ENCODE data around the gene LCNL1. TPM values are rescaled to one million over a fixed set of nuclear protein-coding genes. Genes with fewer than 3 reads are reported as not detected.

LCNL1 gene
- total RNA-seq, 1 donor from 2014 or later: not detected

DNA sequence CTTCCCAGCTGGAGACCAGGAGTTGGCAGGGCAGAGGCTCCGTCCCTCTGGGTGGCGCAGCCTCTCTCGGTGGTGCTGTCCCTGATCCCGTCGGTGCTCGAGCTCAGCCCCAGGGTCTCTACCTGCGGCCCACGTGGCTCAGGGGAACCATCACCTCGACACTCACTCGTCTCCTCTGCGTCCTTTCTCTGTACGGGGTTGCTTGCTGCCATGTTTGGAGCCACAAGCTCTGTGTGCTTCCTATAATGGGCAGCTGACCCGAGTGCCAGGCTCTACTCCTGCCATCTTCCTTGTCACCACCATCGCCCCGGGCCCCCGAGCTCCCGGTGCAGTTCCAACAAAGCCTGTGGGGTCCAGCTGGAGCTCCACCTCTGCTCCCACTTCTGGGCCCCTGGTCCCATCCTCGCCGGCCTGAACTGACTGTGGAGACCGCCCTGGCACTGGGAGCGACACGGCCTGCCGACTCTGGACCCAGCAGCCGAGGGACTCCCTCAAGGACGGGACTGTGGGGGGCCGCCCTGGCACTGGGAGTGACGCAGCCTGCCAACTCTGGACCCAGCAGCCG lies 43.3 kb upstream of the LCNL1 start:
- Mint-ChIP-seq H3K36me3 (peaks cover 8% of the 10 kb centered on the region), H3K4me1 (ENCODE audit: unreplicated experiment) (no peaks in the 10 kb centered on the region), H3K4me3 (no peak overlapping the region), H3K9me3 (no peaks in the 10 kb centered on the region), H3K27ac (no peak overlapping the region), H3K27me3 (no peaks in the 10 kb centered on the region)
- DNase-seq (ENCODE audit: extremely low spot score, unreplicated experiment): no peak
- TF ChIP-seq, protein P1, sequence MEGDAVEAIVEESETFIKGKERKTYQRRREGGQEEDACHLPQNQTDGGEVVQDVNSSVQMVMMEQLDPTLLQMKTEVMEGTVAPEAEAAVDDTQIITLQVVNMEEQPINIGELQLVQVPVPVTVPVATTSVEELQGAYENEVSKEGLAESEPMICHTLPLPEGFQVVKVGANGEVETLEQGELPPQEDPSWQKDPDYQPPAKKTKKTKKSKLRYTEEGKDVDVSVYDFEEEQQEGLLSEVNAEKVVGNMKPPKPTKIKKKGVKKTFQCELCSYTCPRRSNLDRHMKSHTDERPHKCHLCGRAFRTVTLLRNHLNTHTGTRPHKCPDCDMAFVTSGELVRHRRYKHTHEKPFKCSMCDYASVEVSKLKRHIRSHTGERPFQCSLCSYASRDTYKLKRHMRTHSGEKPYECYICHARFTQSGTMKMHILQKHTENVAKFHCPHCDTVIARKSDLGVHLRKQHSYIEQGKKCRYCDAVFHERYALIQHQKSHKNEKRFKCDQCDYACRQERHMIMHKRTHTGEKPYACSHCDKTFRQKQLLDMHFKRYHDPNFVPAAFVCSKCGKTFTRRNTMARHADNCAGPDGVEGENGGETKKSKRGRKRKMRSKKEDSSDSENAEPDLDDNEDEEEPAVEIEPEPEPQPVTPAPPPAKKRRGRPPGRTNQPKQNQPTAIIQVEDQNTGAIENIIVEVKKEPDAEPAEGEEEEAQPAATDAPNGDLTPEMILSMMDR (conservative IDR thresholded peaks at IDR 0.05): no peak

DNA sequence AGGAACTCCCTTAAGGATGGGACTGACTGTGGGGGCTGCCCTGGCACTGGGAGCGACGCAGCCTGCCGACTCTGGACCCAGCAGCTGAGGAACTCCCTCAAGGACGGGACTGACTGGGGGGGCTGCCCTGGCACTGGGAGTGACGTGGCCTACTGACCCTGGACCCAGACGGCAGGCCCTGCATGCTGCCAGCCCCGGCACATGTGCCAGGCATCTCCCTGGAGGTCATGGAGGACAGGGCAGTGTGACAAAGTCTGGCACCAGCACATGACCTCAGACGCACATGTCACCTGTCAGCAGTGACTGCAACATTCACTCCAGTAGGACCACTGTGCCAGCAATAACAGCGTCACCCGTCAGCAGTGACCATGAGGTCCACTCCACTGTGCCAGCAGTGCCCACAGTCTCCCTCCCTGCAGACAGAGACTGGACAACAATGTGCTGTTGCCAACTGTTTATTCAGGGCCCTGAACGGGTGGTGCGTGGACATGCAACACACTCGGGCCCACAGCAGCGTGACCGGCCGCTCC lies 42.7 kb upstream of the LCNL1 start:
- no peak for DNase-seq (ENCODE audit: extremely low spot score, unreplicated experiment)
- H3K4me1 Mint-ChIP-seq (ENCODE audit: unreplicated experiment): peaks cover 4% of the 10 kb centered on the region
- TF ChIP-seq, protein P1 (conservative IDR thresholded peaks at IDR 0.05): no peak
- peaks cover 8% of the 10 kb centered on the region for H3K36me3 Mint-ChIP-seq
- no peak overlapping the region for H3K4me3 Mint-ChIP-seq
- no peak overlapping the region for H3K27ac Mint-ChIP-seq
- no peaks in the 10 kb centered on the region for H3K9me3 Mint-ChIP-seq
- no peaks in the 10 kb centered on the region for H3K27me3 Mint-ChIP-seq

DNA sequence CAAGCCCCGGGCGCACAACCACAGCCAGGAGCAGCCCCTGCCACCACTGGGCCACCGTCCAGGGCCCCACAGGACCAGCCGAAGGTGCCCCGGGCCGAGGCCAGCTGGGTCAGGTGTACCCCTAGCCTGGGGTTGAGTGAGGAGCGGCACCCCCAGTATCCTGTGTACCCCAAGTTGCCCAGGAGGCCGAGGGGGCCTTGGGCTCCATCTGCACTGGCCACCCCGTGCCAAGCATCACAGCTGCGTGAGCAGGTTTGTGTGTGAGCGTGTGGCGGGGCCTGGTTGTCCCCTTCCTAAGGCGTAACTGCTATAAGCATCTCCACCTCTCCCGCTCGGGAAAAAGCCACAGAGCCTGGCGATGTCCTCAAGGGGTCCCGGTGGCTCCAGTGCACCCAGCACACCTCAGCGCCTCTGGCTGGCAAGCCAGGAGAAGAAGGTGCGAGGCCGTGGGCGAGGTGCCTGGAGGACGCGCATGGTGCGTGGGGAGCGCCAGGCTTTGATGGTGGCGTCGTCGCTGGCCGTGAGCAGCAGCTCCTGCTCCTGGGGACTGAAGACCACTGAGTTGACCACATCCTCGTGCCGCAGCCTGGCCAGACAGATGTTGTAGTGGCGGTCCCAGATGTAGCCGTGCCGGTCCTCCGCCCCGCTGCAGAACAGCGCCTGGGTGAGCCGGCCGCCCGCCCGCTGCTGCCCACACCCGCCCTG lies 42.1 kb upstream of the LCNL1 start:
- Mint-ChIP-seq H3K27me3 (no peaks in the 10 kb centered on the region), H3K9me3 (no peaks in the 10 kb centered on the region), H3K27ac (no peak overlapping the region), H3K4me1 (ENCODE audit: unreplicated experiment) (peaks cover 4% of the 10 kb centered on the region), H3K36me3 (peaks cover 8% of the 10 kb centered on the region), H3K4me3 (no peak overlapping the region)
- TF ChIP-seq, protein P1 (conservative IDR thresholded peaks at IDR 0.05): no peak
- no peak for DNase-seq (ENCODE audit: extremely low spot score, unreplicated experiment)

DNA sequence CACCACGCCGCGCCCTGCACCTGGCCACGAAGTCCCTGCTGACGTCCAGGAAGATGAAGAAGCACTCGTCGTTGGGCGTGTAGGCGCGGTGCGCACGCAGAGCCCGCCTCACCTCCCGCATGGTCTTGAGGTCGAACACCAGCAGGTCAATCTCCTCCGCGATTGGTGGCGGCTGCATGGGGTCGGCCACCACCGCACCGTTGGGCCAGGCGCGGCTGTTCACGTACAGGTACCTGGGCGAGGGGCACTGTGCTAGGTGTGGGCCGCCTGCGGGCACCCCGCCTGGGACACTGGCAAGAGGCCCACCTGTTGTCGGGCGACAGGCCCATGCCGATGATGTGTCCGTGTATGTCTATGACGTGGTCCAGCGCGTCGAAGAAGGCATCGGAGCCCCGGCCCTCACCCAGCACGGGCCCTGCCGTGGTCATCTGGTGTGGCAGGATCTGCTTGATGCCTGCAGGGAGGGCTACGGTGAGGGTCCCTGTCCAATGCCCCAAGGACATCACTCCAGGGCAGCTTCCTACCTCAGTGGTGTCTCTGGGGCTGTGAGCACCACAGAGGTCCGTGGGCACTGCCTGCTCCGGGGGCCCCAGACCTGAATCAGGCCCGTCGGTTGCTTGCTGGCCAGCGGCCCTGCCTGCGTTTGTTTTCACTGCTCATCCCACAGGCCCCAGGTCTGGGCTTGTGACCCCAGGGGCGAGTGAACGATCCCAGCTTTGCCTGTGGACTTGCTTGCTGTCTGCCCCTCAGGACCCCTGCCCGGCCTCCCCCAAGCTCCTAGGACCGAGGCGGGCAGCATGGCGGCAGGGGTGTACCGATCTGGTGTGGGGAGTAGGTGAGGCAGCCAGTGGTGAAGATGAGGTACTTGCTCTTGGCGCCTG lies 41.3 kb upstream of the LCNL1 start:
- no peak overlapping the region for H3K4me3 Mint-ChIP-seq
- no peak overlapping the region for H3K27ac Mint-ChIP-seq
- H3K27me3 Mint-ChIP-seq: no peaks in the 10 kb centered on the region
- TF ChIP-seq, protein P1 (conservative IDR thresholded peaks at IDR 0.05): no peak
- no peaks in the 10 kb centered on the region for H3K9me3 Mint-ChIP-seq
- DNase-seq (ENCODE audit: extremely low spot score, unreplicated experiment): no peak
- H3K4me1 Mint-ChIP-seq (ENCODE audit: unreplicated experiment): peaks cover 4% of the 10 kb centered on the region
- H3K36me3 Mint-ChIP-seq: peaks cover 8% of the 10 kb centered on the region

DNA sequence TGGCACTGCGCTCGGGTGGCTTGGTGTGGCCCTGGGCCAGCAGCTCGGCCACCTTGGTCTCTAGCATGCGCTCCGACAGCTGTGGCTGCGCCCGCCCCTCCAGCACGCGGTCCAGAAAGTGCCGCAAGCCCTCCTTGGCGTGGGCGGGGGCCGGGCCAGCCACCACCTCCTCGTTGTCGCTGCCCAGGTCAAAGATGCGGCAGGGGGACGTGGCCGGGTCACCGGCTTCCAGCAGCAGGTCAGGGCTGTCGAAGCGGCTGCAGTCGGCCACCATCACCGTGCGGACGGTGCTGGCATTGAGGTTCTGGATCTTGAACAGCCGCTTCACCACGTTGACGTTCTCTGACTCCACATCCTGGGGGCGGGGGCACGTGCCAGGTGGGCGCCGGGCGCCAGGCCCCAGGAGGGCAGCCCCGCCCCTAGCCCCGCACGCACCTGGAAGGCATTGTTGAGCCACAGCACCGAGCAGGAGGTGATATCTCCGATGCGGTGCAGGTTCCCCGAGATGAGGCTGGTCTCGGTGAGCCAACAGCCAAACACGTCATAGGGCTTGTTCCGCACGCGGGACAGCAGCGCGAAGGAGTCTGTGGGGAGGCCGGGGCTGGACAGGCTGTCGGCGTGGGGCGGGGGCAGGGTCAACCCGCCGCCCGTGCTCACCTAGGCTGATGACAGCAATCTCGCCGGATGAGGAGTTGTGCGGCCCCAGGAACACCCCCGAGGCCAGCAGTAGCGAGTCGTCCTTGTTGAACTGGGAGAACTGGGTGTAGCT lies 40.5 kb upstream of the LCNL1 start:
- no peak for DNase-seq (ENCODE audit: extremely low spot score, unreplicated experiment)
- TF ChIP-seq, protein P1 (conservative IDR thresholded peaks at IDR 0.05): no peak
- Mint-ChIP-seq H3K9me3 (no peaks in the 10 kb centered on the region), H3K4me3 (peak overlapping the region; percentile 61), H3K27ac (no peak overlapping the region), H3K27me3 (no peaks in the 10 kb centered on the region), H3K36me3 (peaks cover 7% of the 10 kb centered on the region), H3K4me1 (ENCODE audit: unreplicated experiment) (peaks cover 4% of the 10 kb centered on the region)
